ENCODE results near the gene ALK.

ALK gene

GRCh38 chr2:29293830-29294438 is 627.5 kb downstream of the ALK start:
- Histone ChIP-seq H2AFZ (ENCODE audit: low read depth) (no peak overlapping the region), H3K4me3 (IDR thresholded peaks at IDR 0.05; ENCODE audit: insufficient read depth, low read depth, low read length) (no peak overlapping the region), H3K9ac (no peak overlapping the region), H3K79me2 (ENCODE audit: insufficient read depth, low read depth) (no peaks in the 10 kb centered on the region), H4K20me1 (ENCODE audit: insufficient read depth) (no peaks in the 10 kb centered on the region), H3K36me3 (ENCODE audit: insufficient read depth) (no peaks in the 10 kb centered on the region), H3K27ac (no peak overlapping the region), H3K27me3 (ENCODE audit: insufficient read depth, low read depth) (no peaks in the 10 kb centered on the region), H3K4me2 (no peak overlapping the region), H3K4me1 (ENCODE audit: low read depth, poor library complexity, severe bottlenecking) (no peaks in the 10 kb centered on the region)
- no peak for TF ChIP-seq CTCF (conservative IDR thresholded peaks at IDR 0.05; ENCODE audit: low read depth, low read length)

- no peaks in the 10 kb centered on the region for H4K20me1 ChIP-seq (ENCODE audit: insufficient read depth)
- no peak overlapping the region for H3K9ac ChIP-seq
- H3K79me2 ChIP-seq (ENCODE audit: insufficient read depth, low read depth): no peaks in the 10 kb centered on the region
- H3K4me2 ChIP-seq: no peak overlapping the region
- H3K27ac ChIP-seq: no peak overlapping the region
- no peak overlapping the region for H3K4me3 ChIP-seq (IDR thresholded peaks at IDR 0.05; ENCODE audit: insufficient read depth, low read depth, low read length)
- no peaks in the 10 kb centered on the region for H3K27me3 ChIP-seq (ENCODE audit: insufficient read depth, low read depth)
- TF ChIP-seq CTCF (conservative IDR thresholded peaks at IDR 0.05; ENCODE audit: low read depth, low read length): no peak
- H2AFZ ChIP-seq (ENCODE audit: low read depth): no peak overlapping the region
- H3K36me3 ChIP-seq (ENCODE audit: insufficient read depth): no peaks in the 10 kb centered on the region
- no peaks in the 10 kb centered on the region for H3K4me1 ChIP-seq (ENCODE audit: low read depth, poor library complexity, severe bottlenecking)
Observed at GRCh38 chr2:29290293-29291047, 630.9 kb downstream of the ALK start.

- Histone ChIP-seq H2AFZ (ENCODE audit: low read depth) (no peak overlapping the region), H3K36me3 (ENCODE audit: insufficient read depth) (no peaks in the 10 kb centered on the region), H3K9ac (no peak overlapping the region), H3K27ac (no peak overlapping the region), H3K27me3 (ENCODE audit: insufficient read depth, low read depth) (no peaks in the 10 kb centered on the region), H4K20me1 (ENCODE audit: insufficient read depth) (no peaks in the 10 kb centered on the region), H3K4me2 (no peak overlapping the region), H3K4me3 (IDR thresholded peaks at IDR 0.05; ENCODE audit: insufficient read depth, low read depth, low read length) (no peak overlapping the region), H3K4me1 (ENCODE audit: low read depth, poor library complexity, severe bottlenecking) (no peaks in the 10 kb centered on the region), H3K79me2 (ENCODE audit: insufficient read depth, low read depth) (no peaks in the 10 kb centered on the region)
- TF ChIP-seq CTCF (conservative IDR thresholded peaks at IDR 0.05; ENCODE audit: low read depth, low read length): no peak
Observed at GRCh38 chr2:29284671-29285070, 636.7 kb downstream of the ALK start.

- H3K27ac ChIP-seq: no peak overlapping the region
- no peaks in the 10 kb centered on the region for H3K4me1 ChIP-seq (ENCODE audit: low read depth, poor library complexity, severe bottlenecking)
- no peaks in the 10 kb centered on the region for H3K36me3 ChIP-seq (ENCODE audit: insufficient read depth)
- no peak overlapping the region for H3K4me3 ChIP-seq (IDR thresholded peaks at IDR 0.05; ENCODE audit: insufficient read depth, low read depth, low read length)
- no peaks in the 10 kb centered on the region for H3K79me2 ChIP-seq (ENCODE audit: insufficient read depth, low read depth)
- H3K9ac ChIP-seq: no peak overlapping the region
- no peak overlapping the region for H2AFZ ChIP-seq (ENCODE audit: low read depth)
- H4K20me1 ChIP-seq (ENCODE audit: insufficient read depth): no peaks in the 10 kb centered on the region
- no peak for TF ChIP-seq CTCF (conservative IDR thresholded peaks at IDR 0.05; ENCODE audit: low read depth, low read length)
- no peaks in the 10 kb centered on the region for H3K27me3 ChIP-seq (ENCODE audit: insufficient read depth, low read depth)
- no peak overlapping the region for H3K4me2 ChIP-seq
Observed at GRCh38 chr2:29281916-29282247, 639.5 kb downstream of the ALK start.
